K562 (cell line): ENCODE results near the gene SRPX. TPM values are rescaled to one million over a fixed set of nuclear protein-coding genes. Genes with fewer than 3 reads are reported as not detected.

Experiments used
- ETV5 ChIP-seq: sonication (generic); formaldehyde crosslinking; IDR thresholded peaks from 2 replicates; pipeline ENCODE4 v1.4.0; 2020; ENCODE audit warnings: low read depth, mild to moderate bottlenecking, missing genetic modification reagents
- FUS ChIP-seq: fragments of 200-400 bp; formaldehyde crosslinking; optimal IDR thresholded peaks from 2 replicates; pipeline ENCODE3; 2017; ENCODE audit warnings: low read depth, low read length
- GABPB1 ChIP-seq: sonication (generic); formaldehyde crosslinking; IDR thresholded peaks from 2 replicates; pipeline ENCODE4 v1.8.0; 2022; ENCODE audit warnings: mild to moderate bottlenecking, missing genetic modification reagents
- HDAC2 ChIP-seq: fragments of 450-650 bp; IDR thresholded peaks from 2 replicates; pipeline ENCODE4 v1.6.1; 2016; ENCODE audit warnings: mild to moderate bottlenecking
- MAFG ChIP-seq: fragments of 450-650 bp; conservative IDR thresholded peaks from 2 replicates; pipeline ENCODE4 v1.6.1; 2016; ENCODE audit warnings: missing genetic modification characterization, missing compliant biosample characterization
- MYNN ChIP-seq, 2 experiments: sonication (generic); formaldehyde crosslinking in 1 of 2; IDR thresholded peaks; 2 replicates each; pipeline versions ENCODE4 v1.5.0 to v1.6.1; 2016 to 2020; ENCODE audit warnings: antibody characterized with exemption in 1 of 2, missing genetic modification reagents in 1 of 2
- NR2C2 ChIP-seq, 2 experiments: fragments of 200-800 bp in 1 of 2; sonication (Bioruptor generic) in 1 of 2; sonication (generic) in 1 of 2; formaldehyde crosslinking in 1 of 2; IDR thresholded peaks; 2 replicates each; pipeline versions ENCODE4 v1.6.1 to v1.8.0; 2016 to 2022; ENCODE audit warnings: mild to moderate bottlenecking in 1 of 2, missing compliant biosample characterization in 1 of 2, missing genetic modification characterization in 1 of 2, missing genetic modification reagents in 1 of 2
- PRPF4 ChIP-seq: fragments of 200-400 bp; formaldehyde crosslinking; IDR thresholded peaks from one replicate; pipeline ENCODE4 v1.6.1; 2017; ENCODE audit warnings: low read length, low read depth, mild to moderate bottlenecking; ENCODE audit not compliant: insufficient read depth, poor library complexity, severe bottlenecking
- RHOXF2B ChIP-seq: fragments of 250-450 bp; sonication (Bioruptor Pico); conservative IDR thresholded peaks from 2 replicates; pipeline ENCODE4 v1.5.1; 2021
- SMC3 ChIP-seq: conservative IDR thresholded peaks from 2 replicates; pipeline ENCODE4 v1.6.1; 2011; ENCODE audit warnings: low read depth, low read length, improper control_type of control experiment; ENCODE audit not compliant: insufficient read depth
- TAF7 ChIP-seq: fragments of 450-650 bp; IDR thresholded peaks from 2 replicates; pipeline ENCODE4 v1.6.1; 2016; ENCODE audit warnings: missing genetic modification characterization, missing compliant biosample characterization
- ZNF263 ChIP-seq: sonication (generic); formaldehyde crosslinking; IDR thresholded peaks from 2 replicates; pipeline ENCODE4 v1.8.0; 2022; ENCODE audit warnings: mild to moderate bottlenecking, missing genetic modification reagents, borderline replicate concordance
- ZNF316 ChIP-seq: fragments of 450-650 bp; IDR thresholded peaks from 2 replicates; pipeline ENCODE4 v1.6.1; 2016
- polyA plus RNA-seq, 8 experiments: library from polyadenylated mRNA; depleted of rRNA in 4 of 8; stranded (reverse) in 5 of 8; unstranded in 3 of 8; fragments of >200 nt; fragmentation: Nextera tagmentation in 2 of 8; fragmentation: Illumina TruSeq in 1 of 8; extraction: Ambion mirVana in 2 of 8; extraction: Trizol in 1 of 8; gene quantifications; 2 replicates each; pipeline versions ENCODE4 v1.2.1 to v1.2.3, GENCODE V29; 2011 to 2014; ENCODE audit warnings: inconsistent platforms in 1 of 8, missing spikeins in 1 of 8
- total RNA-seq, 7 experiments: library from RNA; depleted of rRNA in 6 of 7; stranded (reverse); fragments of >200 nt in 6 of 7; fragmentation: Illumina TruSeq in 2 of 7; extraction: Trizol in 2 of 7; gene quantifications; 2 replicates each; pipeline versions ENCODE4 v1.2.1 to v1.2.3, GENCODE V29; 2011 to 2021; ENCODE audit warnings: low replicate concordance in 1 of 7
- TF ChIP-seq, protein P1 (sequence below): fragments of 450-650 bp; IDR thresholded peaks from 2 replicates; pipeline ENCODE4 v1.6.1; 2018; ENCODE audit not compliant: partially characterized antibody
- TF ChIP-seq, protein P2 (sequence below): fragments of 200-800 bp; sonication (Bioruptor generic); IDR thresholded peaks from 2 replicates; pipeline ENCODE4 v1.6.1; 2016; ENCODE audit warnings: missing genetic modification characterization, missing compliant biosample characterization
- TF ChIP-seq, protein P3 (sequence below): fragments of 250-450 bp; sonication (Bioruptor Pico); IDR thresholded peaks from 2 replicates; pipeline ENCODE4 v1.4.0; 2020; ENCODE audit warnings: mild to moderate bottlenecking, moderate library complexity

Gene SRPX
- total and polyA plus RNA-seq, 9 of the 15 experiments (the other 6 are each of a cell fraction or from before 2014, with no cell fraction given) = 0.11 to 0.77 (median 0.38) TPM; not detected in 2

DNA sequence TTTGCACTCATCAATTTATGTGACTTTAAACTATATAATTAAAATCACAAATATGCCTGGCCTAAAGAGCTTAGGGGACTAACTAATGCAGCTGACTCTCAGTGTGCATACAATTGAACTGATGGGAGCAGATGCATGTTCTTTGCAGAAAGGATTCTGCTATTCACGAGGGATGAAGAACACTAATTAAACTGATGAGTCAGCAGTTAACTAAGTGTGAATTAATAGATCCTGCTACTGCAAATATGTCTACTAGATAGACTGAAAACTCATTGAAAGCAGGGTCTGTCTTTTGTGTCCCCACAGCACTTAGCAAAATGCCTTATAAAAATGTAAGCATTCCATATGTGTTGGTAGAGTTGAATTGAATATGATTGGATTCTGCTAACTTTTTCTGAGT lies 104.0 kb downstream of the SRPX start (continued):
- TF ChIP-seq, protein P1, sequence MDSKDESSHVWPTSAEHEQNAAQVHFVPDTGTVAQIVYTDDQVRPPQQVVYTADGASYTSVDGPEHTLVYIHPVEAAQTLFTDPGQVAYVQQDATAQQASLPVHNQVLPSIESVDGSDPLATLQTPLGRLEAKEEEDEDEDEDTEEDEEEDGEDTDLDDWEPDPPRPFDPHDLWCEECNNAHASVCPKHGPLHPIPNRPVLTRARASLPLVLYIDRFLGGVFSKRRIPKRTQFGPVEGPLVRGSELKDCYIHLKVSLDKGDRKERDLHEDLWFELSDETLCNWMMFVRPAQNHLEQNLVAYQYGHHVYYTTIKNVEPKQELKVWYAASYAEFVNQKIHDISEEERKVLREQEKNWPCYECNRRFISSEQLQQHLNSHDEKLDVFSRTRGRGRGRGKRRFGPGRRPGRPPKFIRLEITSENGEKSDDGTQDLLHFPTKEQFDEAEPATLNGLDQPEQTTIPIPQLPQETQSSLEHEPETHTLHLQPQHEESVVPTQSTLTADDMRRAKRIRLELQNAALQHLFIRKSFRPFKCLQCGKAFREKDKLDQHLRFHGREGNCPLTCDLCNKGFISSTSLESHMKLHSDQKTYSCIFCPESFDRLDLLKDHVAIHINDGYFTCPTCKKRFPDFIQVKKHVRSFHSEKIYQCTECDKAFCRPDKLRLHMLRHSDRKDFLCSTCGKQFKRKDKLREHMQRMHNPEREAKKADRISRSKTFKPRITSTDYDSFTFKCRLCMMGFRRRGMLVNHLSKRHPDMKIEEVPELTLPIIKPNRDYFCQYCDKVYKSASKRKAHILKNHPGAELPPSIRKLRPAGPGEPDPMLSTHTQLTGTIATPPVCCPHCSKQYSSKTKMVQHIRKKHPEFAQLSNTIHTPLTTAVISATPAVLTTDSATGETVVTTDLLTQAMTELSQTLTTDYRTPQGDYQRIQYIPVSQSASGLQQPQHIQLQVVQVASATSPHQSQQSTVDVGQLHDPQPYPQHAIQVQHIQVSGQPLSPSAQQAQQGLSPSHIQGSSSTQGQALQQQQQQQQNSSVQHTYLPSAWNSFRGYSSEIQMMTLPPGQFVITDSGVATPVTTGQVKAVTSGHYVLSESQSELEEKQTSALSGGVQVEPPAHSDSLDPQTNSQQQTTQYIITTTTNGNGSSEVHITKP = no peak
- no peak for TF ChIP-seq NR2C2 (CRISPR knock-in tag; IDR thresholded peaks at IDR 0.05)
- TF ChIP-seq NR2C2 (tag; IDR thresholded peaks at IDR 0.05) = no peak
- TF ChIP-seq MAFG (tag) = peak; percentile 84
- peak; percentile 92 for TF ChIP-seq ZNF316
- no peak for TF ChIP-seq PRPF4
- TF ChIP-seq, protein P2, sequence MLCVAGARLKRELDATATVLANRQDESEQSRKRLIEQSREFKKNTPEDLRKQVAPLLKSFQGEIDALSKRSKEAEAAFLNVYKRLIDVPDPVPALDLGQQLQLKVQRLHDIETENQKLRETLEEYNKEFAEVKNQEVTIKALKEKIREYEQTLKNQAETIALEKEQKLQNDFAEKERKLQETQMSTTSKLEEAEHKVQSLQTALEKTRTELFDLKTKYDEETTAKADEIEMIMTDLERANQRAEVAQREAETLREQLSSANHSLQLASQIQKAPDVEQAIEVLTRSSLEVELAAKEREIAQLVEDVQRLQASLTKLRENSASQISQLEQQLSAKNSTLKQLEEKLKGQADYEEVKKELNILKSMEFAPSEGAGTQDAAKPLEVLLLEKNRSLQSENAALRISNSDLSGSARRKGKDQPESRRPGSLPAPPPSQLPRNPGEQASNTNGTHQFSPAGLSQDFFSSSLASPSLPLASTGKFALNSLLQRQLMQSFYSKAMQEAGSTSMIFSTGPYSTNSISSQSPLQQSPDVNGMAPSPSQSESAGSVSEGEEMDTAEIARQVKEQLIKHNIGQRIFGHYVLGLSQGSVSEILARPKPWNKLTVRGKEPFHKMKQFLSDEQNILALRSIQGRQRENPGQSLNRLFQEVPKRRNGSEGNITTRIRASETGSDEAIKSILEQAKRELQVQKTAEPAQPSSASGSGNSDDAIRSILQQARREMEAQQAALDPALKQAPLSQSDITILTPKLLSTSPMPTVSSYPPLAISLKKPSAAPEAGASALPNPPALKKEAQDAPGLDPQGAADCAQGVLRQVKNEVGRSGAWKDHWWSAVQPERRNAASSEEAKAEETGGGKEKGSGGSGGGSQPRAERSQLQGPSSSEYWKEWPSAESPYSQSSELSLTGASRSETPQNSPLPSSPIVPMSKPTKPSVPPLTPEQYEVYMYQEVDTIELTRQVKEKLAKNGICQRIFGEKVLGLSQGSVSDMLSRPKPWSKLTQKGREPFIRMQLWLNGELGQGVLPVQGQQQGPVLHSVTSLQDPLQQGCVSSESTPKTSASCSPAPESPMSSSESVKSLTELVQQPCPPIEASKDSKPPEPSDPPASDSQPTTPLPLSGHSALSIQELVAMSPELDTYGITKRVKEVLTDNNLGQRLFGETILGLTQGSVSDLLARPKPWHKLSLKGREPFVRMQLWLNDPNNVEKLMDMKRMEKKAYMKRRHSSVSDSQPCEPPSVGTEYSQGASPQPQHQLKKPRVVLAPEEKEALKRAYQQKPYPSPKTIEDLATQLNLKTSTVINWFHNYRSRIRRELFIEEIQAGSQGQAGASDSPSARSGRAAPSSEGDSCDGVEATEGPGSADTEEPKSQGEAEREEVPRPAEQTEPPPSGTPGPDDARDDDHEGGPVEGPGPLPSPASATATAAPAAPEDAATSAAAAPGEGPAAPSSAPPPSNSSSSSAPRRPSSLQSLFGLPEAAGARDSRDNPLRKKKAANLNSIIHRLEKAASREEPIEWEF (CRISPR knock-in tag) = no peak
- TF ChIP-seq RHOXF2B (CRISPR knock-in tag) = no peak
- no peak for TF ChIP-seq ZNF263 (CRISPR knock-in tag)
- TF ChIP-seq TAF7 = no peak
- TF ChIP-seq, protein P3, sequence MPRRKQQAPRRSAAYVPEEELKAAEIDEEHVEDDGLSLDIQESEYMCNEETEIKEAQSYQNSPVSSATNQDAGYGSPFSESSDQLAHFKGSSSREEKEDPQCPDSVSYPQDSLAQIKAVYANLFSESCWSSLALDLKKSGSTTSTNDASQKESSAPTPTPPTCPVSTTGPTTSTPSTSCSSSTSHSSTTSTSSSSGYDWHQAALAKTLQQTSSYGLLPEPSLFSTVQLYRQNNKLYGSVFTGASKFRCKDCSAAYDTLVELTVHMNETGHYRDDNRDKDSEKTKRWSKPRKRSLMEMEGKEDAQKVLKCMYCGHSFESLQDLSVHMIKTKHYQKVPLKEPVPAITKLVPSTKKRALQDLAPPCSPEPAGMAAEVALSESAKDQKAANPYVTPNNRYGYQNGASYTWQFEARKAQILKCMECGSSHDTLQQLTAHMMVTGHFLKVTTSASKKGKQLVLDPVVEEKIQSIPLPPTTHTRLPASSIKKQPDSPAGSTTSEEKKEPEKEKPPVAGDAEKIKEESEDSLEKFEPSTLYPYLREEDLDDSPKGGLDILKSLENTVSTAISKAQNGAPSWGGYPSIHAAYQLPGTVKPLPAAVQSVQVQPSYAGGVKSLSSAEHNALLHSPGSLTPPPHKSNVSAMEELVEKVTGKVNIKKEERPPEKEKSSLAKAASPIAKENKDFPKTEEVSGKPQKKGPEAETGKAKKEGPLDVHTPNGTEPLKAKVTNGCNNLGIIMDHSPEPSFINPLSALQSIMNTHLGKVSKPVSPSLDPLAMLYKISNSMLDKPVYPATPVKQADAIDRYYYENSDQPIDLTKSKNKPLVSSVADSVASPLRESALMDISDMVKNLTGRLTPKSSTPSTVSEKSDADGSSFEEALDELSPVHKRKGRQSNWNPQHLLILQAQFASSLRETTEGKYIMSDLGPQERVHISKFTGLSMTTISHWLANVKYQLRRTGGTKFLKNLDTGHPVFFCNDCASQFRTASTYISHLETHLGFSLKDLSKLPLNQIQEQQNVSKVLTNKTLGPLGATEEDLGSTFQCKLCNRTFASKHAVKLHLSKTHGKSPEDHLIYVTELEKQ (CRISPR knock-in tag) = no peak
- no peak for TF ChIP-seq ETV5
- TF ChIP-seq MYNN (IDR thresholded peaks at IDR 0.05) = no peak
- no peak for TF ChIP-seq MYNN (CRISPR knock-in tag; IDR thresholded peaks at IDR 0.05)
- no peak for TF ChIP-seq HDAC2
- no peak for TF ChIP-seq FUS
- TF ChIP-seq SMC3 = no peak
- TF ChIP-seq GABPB1 (CRISPR knock-in tag) = no peak
